ENCODE data around the gene S100Z. TPM values are rescaled to one million over a fixed set of nuclear protein-coding genes. Genes with fewer than 3 reads are reported as not detected.
A peak's percentile ranks its signal among the peaks of the same experiment; 100 is the strongest.

S100Z gene
- total RNA-seq, 1 donor from 2014 or later = not detected

DNA sequence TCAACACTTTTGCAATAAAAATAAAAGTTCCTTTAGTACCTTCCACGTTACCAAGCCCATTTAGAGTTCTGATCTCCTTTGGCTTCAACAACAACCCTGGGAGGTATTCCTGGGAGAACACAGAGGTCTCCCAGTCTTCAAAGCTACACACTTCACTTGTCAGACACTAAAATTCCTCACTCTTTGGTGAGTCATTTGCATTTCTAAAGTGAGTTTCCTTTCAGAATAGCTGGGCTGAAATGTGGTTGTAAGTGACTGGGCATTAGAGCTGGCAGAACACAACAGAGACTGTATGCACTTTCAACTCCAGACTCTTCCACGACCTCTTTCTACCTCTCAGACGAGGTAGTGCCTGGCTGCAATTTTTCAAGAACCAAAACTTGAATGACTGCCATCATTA lies 42.5 kb upstream of the S100Z start:
- H3K36me3 Mint-ChIP-seq = peaks cover 7% of the 10 kb centered on the region
- no peaks in the 10 kb centered on the region for H3K79me2 ChIP-seq (ENCODE audit: low read depth)
- peak overlapping the region; percentile 76 for H3K4me2 ChIP-seq
- peaks cover 15% of the 10 kb centered on the region for H3K27me3 Mint-ChIP-seq (ENCODE audit: insufficient read depth, low read depth)
- peak overlapping the region; percentile 99 for H3K27ac ChIP-seq
- H3K4me1 ChIP-seq = peaks cover 35% of the 10 kb centered on the region
- peak overlapping the region; percentile 98 for H3K27ac Mint-ChIP-seq
- H3K9ac ChIP-seq = no peak overlapping the region
- peak overlapping the region; percentile 33 for H3K4me3 ChIP-seq
- no peaks in the 10 kb centered on the region for H4K20me1 ChIP-seq (ENCODE audit: low read depth)
- H3F3A ChIP-seq (ENCODE audit: low read depth) = peaks cover 45% of the 10 kb centered on the region
- no peaks in the 10 kb centered on the region for H3K36me3 ChIP-seq
- DNase-seq (ENCODE audit: low spot score) = peak; percentile 71
- H2AFZ ChIP-seq (replicated peaks) = no peak overlapping the region
- H3K9me3 ChIP-seq (ENCODE audit: low read depth) = no peaks in the 10 kb centered on the region
- H3K27me3 ChIP-seq = no peaks in the 10 kb centered on the region
- H3K9me3 Mint-ChIP-seq = peaks cover 16% of the 10 kb centered on the region
- H3K4me1 Mint-ChIP-seq = peaks cover 41% of the 10 kb centered on the region
- no peak for TF ChIP-seq EZH2phosphoT487 (IDR thresholded peaks at IDR 0.05)
- peak overlapping the region; percentile 34 for H3K4me3 Mint-ChIP-seq

DNA sequence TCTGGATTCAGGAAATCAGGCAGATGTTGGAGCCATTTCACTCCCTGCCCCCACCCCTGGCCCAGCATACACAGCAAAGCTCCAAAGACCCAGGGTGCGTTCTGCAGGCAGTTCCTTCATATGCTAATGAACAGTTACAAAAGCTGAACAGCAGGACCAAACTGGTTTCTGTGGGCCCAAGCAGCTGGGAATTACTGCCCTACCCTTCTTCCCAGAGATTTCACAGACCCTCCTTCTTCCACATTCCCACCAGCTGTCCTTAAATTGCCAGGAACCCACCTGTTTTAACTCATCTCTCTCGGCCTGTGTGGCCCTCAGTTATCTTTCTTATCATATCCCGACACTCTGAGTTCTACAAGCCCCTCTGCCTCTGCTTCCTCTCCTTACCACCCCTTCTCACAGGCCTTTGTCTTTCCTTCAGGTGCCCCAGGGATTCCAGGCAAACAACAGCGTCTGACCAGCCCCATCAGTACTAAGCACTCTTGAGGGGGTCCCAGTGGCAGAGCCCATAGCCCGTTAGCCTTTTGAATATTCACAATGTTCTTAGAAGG lies 41.6 kb upstream of the S100Z start:
- H3K4me3 ChIP-seq = peak overlapping the region; percentile 33
- peak overlapping the region; percentile 34 for H3K4me3 Mint-ChIP-seq

DNA sequence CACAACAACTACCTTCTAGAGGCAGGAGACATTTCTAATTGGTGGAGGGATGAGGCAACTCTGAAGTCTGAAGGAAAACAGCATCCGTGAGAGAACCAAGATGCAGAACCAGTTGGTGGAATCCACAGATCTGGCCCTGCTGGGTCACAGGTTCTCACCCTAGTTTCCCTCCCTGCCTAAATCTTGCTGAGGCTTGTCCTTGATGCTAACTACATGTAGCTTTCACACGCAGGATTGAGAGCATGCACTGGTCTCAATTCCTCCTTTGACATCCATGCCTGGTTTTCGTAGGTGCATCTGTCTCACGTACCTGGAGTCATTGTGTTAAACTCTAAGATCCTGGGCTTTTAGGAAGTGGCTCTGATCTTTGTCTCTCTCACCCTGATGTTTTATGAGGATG lies 40.7 kb upstream of the S100Z start:
- H3K27ac Mint-ChIP-seq = peak overlapping the region; percentile 97
- peaks cover 45% of the 10 kb centered on the region for H3F3A ChIP-seq (ENCODE audit: low read depth)
- H3K79me2 ChIP-seq (ENCODE audit: low read depth) = no peaks in the 10 kb centered on the region
- H3K27me3 ChIP-seq = no peaks in the 10 kb centered on the region
- TF ChIP-seq CTCF (IDR thresholded peaks at IDR 0.05) (no peak), EZH2 (IDR thresholded peaks at IDR 0.05) (no peak), EZH2phosphoT487 (IDR thresholded peaks at IDR 0.05) (no peak)
- peaks cover 35% of the 10 kb centered on the region for H3K4me1 ChIP-seq
- no peak for DNase-seq (ENCODE audit: low spot score)
- H3K27me3 Mint-ChIP-seq (ENCODE audit: insufficient read depth, low read depth) = peaks cover 10% of the 10 kb centered on the region
- peak overlapping the region; percentile 89 for H2AFZ ChIP-seq (replicated peaks)
- no peaks in the 10 kb centered on the region for H3K36me3 ChIP-seq
- peaks cover 38% of the 10 kb centered on the region for H3K4me1 Mint-ChIP-seq
- no peak overlapping the region for H3K9ac ChIP-seq
- no peak overlapping the region for H3K4me3 Mint-ChIP-seq
- peaks cover 16% of the 10 kb centered on the region for H3K9me3 Mint-ChIP-seq
- H3K27ac ChIP-seq = peak overlapping the region; percentile 99
- H3K4me3 ChIP-seq = no peak overlapping the region
- H3K36me3 Mint-ChIP-seq = peaks cover 7% of the 10 kb centered on the region
- peak overlapping the region; percentile 76 for H3K4me2 ChIP-seq
- no peaks in the 10 kb centered on the region for H4K20me1 ChIP-seq (ENCODE audit: low read depth)
- H3K9me3 ChIP-seq (ENCODE audit: low read depth) = no peaks in the 10 kb centered on the region

More for the DNA sequence above, 41.6 kb upstream of the S100Z start:
- peaks cover 12% of the 10 kb centered on the region for H3K27me3 Mint-ChIP-seq (ENCODE audit: insufficient read depth, low read depth)
- peak overlapping the region; percentile 22 for H2AFZ ChIP-seq (replicated peaks)
- peak overlapping the region; percentile 98 for H3K27ac Mint-ChIP-seq
- peak overlapping the region; percentile 76 for H3K4me2 ChIP-seq
- H3K9me3 Mint-ChIP-seq = peaks cover 16% of the 10 kb centered on the region
- peaks cover 35% of the 10 kb centered on the region for H3K4me1 ChIP-seq
- peak; percentile 91 for DNase-seq (ENCODE audit: low spot score)
- H3K79me2 ChIP-seq (ENCODE audit: low read depth) = no peaks in the 10 kb centered on the region
- peaks cover 40% of the 10 kb centered on the region for H3K4me1 Mint-ChIP-seq
- peaks cover 7% of the 10 kb centered on the region for H3K36me3 Mint-ChIP-seq
- no peaks in the 10 kb centered on the region for H3K27me3 ChIP-seq
- no peaks in the 10 kb centered on the region for H3K9me3 ChIP-seq (ENCODE audit: low read depth)
- H3K9ac ChIP-seq = peak overlapping the region; percentile 33
- TF ChIP-seq CTCF (IDR thresholded peaks at IDR 0.05) (no peak), EZH2 (IDR thresholded peaks at IDR 0.05) (no peak), EZH2phosphoT487 (IDR thresholded peaks at IDR 0.05) (no peak)
- H3F3A ChIP-seq (ENCODE audit: low read depth) = peaks cover 45% of the 10 kb centered on the region
- H3K27ac ChIP-seq = peak overlapping the region; percentile 99
- H4K20me1 ChIP-seq (ENCODE audit: low read depth) = no peaks in the 10 kb centered on the region
- no peaks in the 10 kb centered on the region for H3K36me3 ChIP-seq

- peaks cover 34% of the 10 kb centered on the region for H3K4me1 Mint-ChIP-seq
- Histone ChIP-seq H2AFZ (replicated peaks) (no peak overlapping the region), H3K4me2 (no peak overlapping the region), H3K9ac (no peak overlapping the region), H3K27ac (no peak overlapping the region), H3K36me3 (no peaks in the 10 kb centered on the region), H3K4me1 (peaks cover 35% of the 10 kb centered on the region), H3K4me3 (no peak overlapping the region), H3F3A (ENCODE audit: low read depth) (peaks cover 45% of the 10 kb centered on the region), H3K9me3 (ENCODE audit: low read depth) (no peaks in the 10 kb centered on the region), H4K20me1 (ENCODE audit: low read depth) (no peaks in the 10 kb centered on the region), H3K27me3 (no peaks in the 10 kb centered on the region), H3K79me2 (ENCODE audit: low read depth) (no peaks in the 10 kb centered on the region)
- H3K36me3 Mint-ChIP-seq = peaks cover 7% of the 10 kb centered on the region
- DNase-seq (ENCODE audit: low spot score) = no peak
- no peak overlapping the region for H3K27ac Mint-ChIP-seq
- peaks cover 10% of the 10 kb centered on the region for H3K27me3 Mint-ChIP-seq (ENCODE audit: insufficient read depth, low read depth)
- peaks cover 16% of the 10 kb centered on the region for H3K9me3 Mint-ChIP-seq
- H3K4me3 Mint-ChIP-seq = no peak overlapping the region
- TF ChIP-seq CTCF (IDR thresholded peaks at IDR 0.05) (no peak), EZH2 (IDR thresholded peaks at IDR 0.05) (no peak), EZH2phosphoT487 (IDR thresholded peaks at IDR 0.05) (no peak)
Observed at GRCh38 chr5:76810236-76810635, 39.6 kb upstream of the S100Z start.
